ENCODE results near the gene ZFP36. TPM values are rescaled to one million over a fixed set of nuclear protein-coding genes. Genes with fewer than 3 reads are reported as not detected.

The ZFP36 gene
- total RNA-seq, 2 donors from 2014 or later = 315 to 699 TPM

- Histone ChIP-seq H3K4me3 (peak overlapping the region; percentile 81), H3K4me1 (ENCODE audit: control insufficient read depth in 1 of 2, low read depth in 2 of 2) (peaks cover 23 to 48% of the 10 kb centered on the region in 2 donors), H3K36me3 (peaks cover 16% of the 10 kb centered on the region), H3K27ac (peak overlapping the region; percentile 100), H3K27me3 (replicated peaks; ENCODE audit: insufficient read depth) (no peaks in the 10 kb centered on the region), H3K9me3 (no peaks in the 10 kb centered on the region)
- DNase-seq (ENCODE audit: low spot score) (peak; percentile 97), ATAC-seq (ENCODE audit: insufficient number of reproducible peaks, low FRiP score, low read depth) (peak; percentile 64)
- TF ChIP-seq, protein P1, sequence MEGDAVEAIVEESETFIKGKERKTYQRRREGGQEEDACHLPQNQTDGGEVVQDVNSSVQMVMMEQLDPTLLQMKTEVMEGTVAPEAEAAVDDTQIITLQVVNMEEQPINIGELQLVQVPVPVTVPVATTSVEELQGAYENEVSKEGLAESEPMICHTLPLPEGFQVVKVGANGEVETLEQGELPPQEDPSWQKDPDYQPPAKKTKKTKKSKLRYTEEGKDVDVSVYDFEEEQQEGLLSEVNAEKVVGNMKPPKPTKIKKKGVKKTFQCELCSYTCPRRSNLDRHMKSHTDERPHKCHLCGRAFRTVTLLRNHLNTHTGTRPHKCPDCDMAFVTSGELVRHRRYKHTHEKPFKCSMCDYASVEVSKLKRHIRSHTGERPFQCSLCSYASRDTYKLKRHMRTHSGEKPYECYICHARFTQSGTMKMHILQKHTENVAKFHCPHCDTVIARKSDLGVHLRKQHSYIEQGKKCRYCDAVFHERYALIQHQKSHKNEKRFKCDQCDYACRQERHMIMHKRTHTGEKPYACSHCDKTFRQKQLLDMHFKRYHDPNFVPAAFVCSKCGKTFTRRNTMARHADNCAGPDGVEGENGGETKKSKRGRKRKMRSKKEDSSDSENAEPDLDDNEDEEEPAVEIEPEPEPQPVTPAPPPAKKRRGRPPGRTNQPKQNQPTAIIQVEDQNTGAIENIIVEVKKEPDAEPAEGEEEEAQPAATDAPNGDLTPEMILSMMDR (IDR thresholded peaks at IDR 0.05) = no peak
These were observed 3.0 kb upstream of the ZFP36 start for GRCh38 chr19:39403331-39404312.

DNA sequence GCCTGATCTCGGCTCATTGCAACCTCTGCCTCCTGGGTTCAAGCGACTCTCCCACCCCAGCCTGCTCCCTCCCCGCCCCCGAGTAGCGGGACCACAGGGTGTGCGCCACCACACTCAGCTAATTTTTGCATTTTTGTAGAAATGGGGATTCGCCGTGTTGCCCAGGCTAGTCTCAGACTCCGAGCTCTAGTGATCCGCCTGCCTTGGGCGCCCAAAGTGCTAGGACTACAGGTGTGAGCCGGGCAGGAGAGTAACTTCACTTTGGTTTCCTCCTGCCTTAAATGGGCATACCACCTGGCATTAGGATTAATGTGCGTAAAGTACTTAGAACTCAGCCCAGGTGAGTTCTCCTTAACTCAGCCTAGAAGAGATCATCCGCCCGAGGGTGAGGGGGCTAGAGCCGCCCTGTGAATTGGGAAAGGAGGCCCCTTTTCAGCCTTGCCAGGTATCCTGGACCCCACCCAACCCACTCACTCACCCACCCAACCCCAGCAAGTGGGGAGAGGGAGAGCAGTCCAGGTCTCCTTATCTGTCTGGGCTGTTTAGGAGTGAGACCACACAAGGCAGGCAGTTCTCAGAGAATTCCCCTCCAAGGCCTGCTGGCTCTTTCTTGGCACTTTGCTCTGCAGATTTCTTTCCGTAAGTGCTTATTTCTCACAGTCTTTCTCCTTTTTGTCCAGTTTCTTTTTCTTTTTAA, 1.2 kb upstream of the ZFP36 start:
- peaks cover 20% of the 10 kb centered on the region for H3K36me3 ChIP-seq
- peak overlapping the region; percentile 100 for H3K27ac ChIP-seq
- ATAC-seq (ENCODE audit: insufficient number of reproducible peaks, low FRiP score, low read depth) (no peak), DNase-seq (ENCODE audit: low spot score) (no peak)
- TF ChIP-seq, protein P1 (IDR thresholded peaks at IDR 0.05) = no peak
- H3K9me3 ChIP-seq = no peaks in the 10 kb centered on the region
- peaks cover 17 to 37% of the 10 kb centered on the region in 2 donors for H3K4me1 ChIP-seq (ENCODE audit: control insufficient read depth in 1 of 2, low read depth in 2 of 2)
- H3K4me3 ChIP-seq = peak overlapping the region; percentile 94
- H3K27me3 ChIP-seq (replicated peaks; ENCODE audit: insufficient read depth) = no peaks in the 10 kb centered on the region

- Histone ChIP-seq H3K36me3 (peaks cover 20% of the 10 kb centered on the region), H3K27me3 (replicated peaks; ENCODE audit: insufficient read depth) (no peaks in the 10 kb centered on the region), H3K27ac (peak overlapping the region; percentile 100), H3K4me3 (peak overlapping the region; percentile 94), H3K9me3 (no peaks in the 10 kb centered on the region), H3K4me1 (ENCODE audit: control insufficient read depth in 1 of 2, low read depth in 2 of 2) (peaks cover 23 to 44% of the 10 kb centered on the region in 2 donors)
- ATAC-seq (ENCODE audit: insufficient number of reproducible peaks, low FRiP score, low read depth) (no peak), DNase-seq (ENCODE audit: low spot score) (peak; percentile 78)
- TF ChIP-seq, protein P1 (IDR thresholded peaks at IDR 0.05) = no peak
These were observed 540 bp upstream of the ZFP36 start for GRCh38 chr19:39405958-39406655.

- no peak for ATAC-seq (ENCODE audit: insufficient number of reproducible peaks, low FRiP score, low read depth)
- no peaks in the 10 kb centered on the region for H3K9me3 ChIP-seq
- H3K36me3 ChIP-seq = peaks cover 20% of the 10 kb centered on the region
- TF ChIP-seq, protein P1 (IDR thresholded peaks at IDR 0.05) = no peak
- H3K4me1 ChIP-seq (ENCODE audit: control insufficient read depth in 1 of 2, low read depth in 2 of 2) = peaks cover 23 to 38% of the 10 kb centered on the region in 2 donors
- no peaks in the 10 kb centered on the region for H3K27me3 ChIP-seq (replicated peaks; ENCODE audit: insufficient read depth)
- peak overlapping the region; percentile 100 for H3K27ac ChIP-seq
- peak overlapping the region; percentile 94 for H3K4me3 ChIP-seq
- no peak for DNase-seq (ENCODE audit: low spot score)
These were observed 688 bp downstream of the ZFP36 start for GRCh38 chr19:39407410-39407659.
